Dermis microvascular lymphatic vessel endothelial cell (primary cell): ENCODE results near the gene ABCB9. TPM values are rescaled to one million over a fixed set of nuclear protein-coding genes. Genes with fewer than 3 reads are reported as not detected.

Experiments used
- DNase-seq, 2 donors: peaks; one replicate each; pipeline versions ENCODE4 v3.0.0 to v3.0.0-alpha.2; 2010; ENCODE audit warnings: low read depth in 2 of 2
- total RNA-seq: library from RNA; depleted of rRNA; stranded (reverse); fragments of >200 nt; gene quantifications from 2 replicates; pipeline ENCODE4 v1.2.1, GENCODE V29; 2014

The ABCB9 gene
- total RNA-seq, 1 donor from 2014 or later = 4.5 TPM

- DNase-seq = no peak
These were observed 1.6 kb downstream of the ABCB9 start for GRCh38 chr12:122964439-122965257.

- peak in 1 of 2 donors; percentile 28 for DNase-seq
These were observed 2.4 kb downstream of the ABCB9 start for GRCh38 chr12:122963941-122964265.

GRCh38 chr12:122961531-122962329 lies 4.5 kb downstream of the ABCB9 start:
- no peak for DNase-seq

- no peak for DNase-seq
These were observed 6.1 kb downstream of the ABCB9 start for GRCh38 chr12:122960193-122960569.

GRCh38 chr12:122959566-122960192 lies 6.6 kb downstream of the ABCB9 start:
- DNase-seq = no peak

GRCh38 chr12:122958198-122958888 lies 7.9 kb downstream of the ABCB9 start:
- DNase-seq = peak; percentile 94 to 99

- DNase-seq = no peak
These were observed 10.2 kb downstream of the ABCB9 start for GRCh38 chr12:122956035-122956434.

- peak in 1 of 2 donors; percentile 42 for DNase-seq
These were observed 11.1 kb downstream of the ABCB9 start for GRCh38 chr12:122955156-122955555.

GRCh38 chr12:122951979-122952892 lies 14.0 kb downstream of the ABCB9 start:
- DNase-seq = peak; percentile 69 to 83

GRCh38 chr12:122951406-122951805 lies 14.9 kb downstream of the ABCB9 start:
- peak in 1 of 2 donors; percentile 81 for DNase-seq

- DNase-seq = no peak
These were observed 16.2 kb downstream of the ABCB9 start for GRCh38 chr12:122949816-122950675.

GRCh38 chr12:122949405-122949804 lies 16.9 kb downstream of the ABCB9 start:
- no peak for DNase-seq

GRCh38 chr12:122948605-122949004 lies 17.7 kb downstream of the ABCB9 start:
- DNase-seq = no peak

- DNase-seq = peak; percentile 51 to 60
These were observed 18.9 kb downstream of the ABCB9 start for GRCh38 chr12:122947352-122947792.

- DNase-seq = peak; percentile 91 to 99
These were observed 19.4 kb downstream of the ABCB9 start for GRCh38 chr12:122946690-122947341.

- DNase-seq = peak in 1 of 2 donors; percentile 22
These were observed 21.4 kb downstream of the ABCB9 start for GRCh38 chr12:122944605-122945592.

GRCh38 chr12:122943196-122943595 lies 23.1 kb downstream of the ABCB9 start:
- DNase-seq = peak; percentile 45 to 73

GRCh38 chr12:122942637-122943036 lies 23.6 kb downstream of the ABCB9 start:
- no peak for DNase-seq
